Osteoblast (primary cell): ENCODE data around the gene CADPS2. TPM values are rescaled to one million over a fixed set of nuclear protein-coding genes. Genes with fewer than 3 reads are reported as not detected.

ENCODE experiments used
- DNase-seq: peaks from one replicate; pipeline ENCODE4 v3.0.0; 2011; ENCODE audit warnings: low spot score, mixed read lengths; ENCODE audit not compliant: insufficient read length; ENCODE audit errors: missing footprints
- H2AFZ ChIP-seq: 2 replicates; pipeline ENCODE4 v1.6.0; 2011; ENCODE audit warnings: mild to moderate bottlenecking, low read length
- H3K27ac ChIP-seq: 2 replicates; pipeline ENCODE4 v1.5.1; 2011; ENCODE audit warnings: mild to moderate bottlenecking, low read depth, low read length, moderate library complexity
- H3K27me3 ChIP-seq: 2 replicates; pipeline ENCODE4 v1.6.0; 2012; ENCODE audit warnings: mild to moderate bottlenecking, control low read depth, inconsistent platforms, low read length, moderate library complexity; ENCODE audit not compliant: insufficient read depth
- H3K36me3 ChIP-seq: 2 replicates; pipeline ENCODE4 v1.5.1; 2011; ENCODE audit warnings: mild to moderate bottlenecking, low read length, control low read depth, moderate library complexity; ENCODE audit not compliant: insufficient read depth
- H3K4me1 ChIP-seq: 2 replicates; pipeline ENCODE4 v1.5.1; 2011; ENCODE audit warnings: mild to moderate bottlenecking, low read length, control low read depth, moderate library complexity; ENCODE audit not compliant: insufficient read depth
- H3K4me2 ChIP-seq: 2 replicates; pipeline ENCODE4 v1.6.0; 2011; ENCODE audit warnings: mild to moderate bottlenecking, low read length; ENCODE audit not compliant: insufficient read depth
- H3K4me3 ChIP-seq: fragments of 200-600 bp; sonication (generic); 3 replicates; pipeline ENCODE4 v1.5.1; 2012; ENCODE audit warnings: mild to moderate bottlenecking, low read length, inconsistent platforms; ENCODE audit not compliant: insufficient read depth
- H3K79me2 ChIP-seq: 2 replicates; pipeline ENCODE4 v1.6.0; 2012; ENCODE audit warnings: mild to moderate bottlenecking, low read length, control low read depth, inconsistent platforms; ENCODE audit not compliant: insufficient read depth
- H3K9me3 ChIP-seq: 2 replicates; pipeline ENCODE4 v1.5.1; 2011; ENCODE audit warnings: low read depth, low read length, control low read depth
- H4K20me1 ChIP-seq: 2 replicates; pipeline ENCODE4 v1.6.0; 2012; ENCODE audit warnings: mild to moderate bottlenecking, low read length, control low read depth; ENCODE audit not compliant: insufficient read depth
- CTCF ChIP-seq: IDR thresholded peaks from 2 replicates; pipeline ENCODE4 v1.5.1; 2011; ENCODE audit warnings: mild to moderate bottlenecking, low read depth, low read length, moderate library complexity; ENCODE audit errors: extremely low read depth
- small RNA-seq: library from RNA; depleted of rRNA; stranded (forward); fragments of <200 nt; gene quantifications from one replicate; pipeline ENCODE3, GENCODE V24; 2012
- total RNA-seq: library from RNA; depleted of rRNA; stranded (reverse); fragments of >200 nt; gene quantifications from 2 replicates; pipeline ENCODE4 v1.2.3, GENCODE V29; 2012

CADPS2 gene
- total RNA-seq, 1 donor: 21.7 TPM

GRCh38 chr7:122269241-122269640 lies 617.0 kb downstream of the CADPS2 start:
- DNase-seq: no peak
- Histone ChIP-seq H3K4me1 (no peaks in the 10 kb centered on the region), H3K27ac (no peak overlapping the region), H3K27me3 (no peaks in the 10 kb centered on the region), H3K9me3 (no peaks in the 10 kb centered on the region), H2AFZ (no peak overlapping the region), H3K36me3 (no peaks in the 10 kb centered on the region), H4K20me1 (no peaks in the 10 kb centered on the region), H3K4me3 (no peak overlapping the region), H3K4me2 (no peak overlapping the region), H3K79me2 (no peaks in the 10 kb centered on the region)
- TF ChIP-seq CTCF: no peak

Small RNA genes within 50 kb of the gene (small RNA-seq; reads per million reads assigned to genes)
- not detected for gene AC006463.1

Other genes starting within 250 kb of the CADPS2 start
- gene RNF133, start 187.3 kb downstream of the CADPS2 start, total RNA-seq: 0.36 and 0.59 TPM in 2 replicates
- 0.72 and 1.2 TPM in 2 replicates for gene RNF148, start 183.5 kb downstream of the CADPS2 start, total RNA-seq
- gene TAS2R16, start 109.2 kb upstream of the CADPS2 start, total RNA-seq: not detected in 2 replicates